ENCODE results near the gene HACD4.

GRCh38 chr9:21018177-21018576 lies 13.3 kb downstream of the HACD4 start:
- TF ChIP-seq CTCF (conservative IDR thresholded peaks at IDR 0.05), result no peak
- no peak for TF ChIP-seq EZH2 (IDR thresholded peaks at IDR 0.05; ENCODE audit: low read depth)

All from PC-9 (cell line).